HPDE6-E6E7 (cell line): Measurements from ENCODE around the gene SIGLEC5.

ENCODE experiments used
- DNase-seq: peaks from one replicate; pipeline ENCODE4 v3.0.0; 2011; ENCODE audit warnings: missing footprints; ENCODE audit errors: extremely low spot score

SIGLEC5 gene

DNA sequence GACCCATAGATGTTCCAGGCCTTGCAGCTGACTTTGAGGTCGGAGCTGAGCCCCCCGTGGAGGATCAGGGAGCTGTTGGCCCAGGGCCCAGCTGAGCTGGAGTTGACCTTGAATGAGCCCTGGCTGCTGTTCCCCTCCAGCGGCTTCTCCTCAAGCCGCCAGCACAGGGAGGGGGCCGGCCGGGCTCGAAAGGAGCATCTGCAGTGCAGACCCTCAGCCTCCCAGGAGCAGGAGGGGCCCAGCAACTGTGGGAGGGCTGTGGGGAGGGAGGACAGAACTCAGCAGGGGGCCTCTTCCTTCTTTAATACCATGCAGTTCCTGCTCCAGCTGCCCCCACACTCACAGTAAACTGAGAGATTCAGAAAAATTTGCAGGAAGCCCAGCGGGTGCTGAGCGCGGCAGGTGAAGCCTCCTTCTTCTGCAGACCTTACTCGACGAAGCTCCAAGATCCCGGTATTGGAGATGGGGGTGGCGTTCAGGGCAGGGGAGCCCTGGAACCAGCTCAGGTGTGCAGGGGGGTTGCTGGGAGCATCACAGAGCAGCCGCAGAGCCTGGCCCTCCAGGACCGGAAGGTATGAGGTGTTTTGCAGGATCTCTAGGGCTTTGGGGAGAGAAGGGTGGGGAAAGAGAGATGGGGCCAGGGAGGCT is 2.6 kb downstream of the SIGLEC5 start:
- DNase-seq = no peak

DNA sequence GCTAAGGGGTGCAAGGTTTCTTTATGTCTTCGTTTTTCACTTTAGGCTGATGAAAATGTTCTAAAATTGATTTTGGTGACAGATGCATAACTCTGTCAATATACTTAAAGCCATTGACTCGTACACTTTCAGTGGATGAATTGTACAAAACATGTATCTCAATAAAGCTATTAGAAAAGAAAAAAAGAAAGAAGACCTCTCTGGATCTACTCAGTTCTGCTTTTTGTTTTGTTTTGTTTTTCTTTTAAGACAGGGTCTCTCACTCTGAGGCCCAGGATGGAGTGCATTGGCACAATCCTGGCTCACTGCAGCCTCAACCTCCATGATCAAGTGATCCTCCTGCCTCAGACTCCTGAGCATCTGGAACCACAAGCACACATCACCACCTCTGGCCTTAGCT is 3.5 kb downstream of the SIGLEC5 start:
- no peak for DNase-seq

DNA sequence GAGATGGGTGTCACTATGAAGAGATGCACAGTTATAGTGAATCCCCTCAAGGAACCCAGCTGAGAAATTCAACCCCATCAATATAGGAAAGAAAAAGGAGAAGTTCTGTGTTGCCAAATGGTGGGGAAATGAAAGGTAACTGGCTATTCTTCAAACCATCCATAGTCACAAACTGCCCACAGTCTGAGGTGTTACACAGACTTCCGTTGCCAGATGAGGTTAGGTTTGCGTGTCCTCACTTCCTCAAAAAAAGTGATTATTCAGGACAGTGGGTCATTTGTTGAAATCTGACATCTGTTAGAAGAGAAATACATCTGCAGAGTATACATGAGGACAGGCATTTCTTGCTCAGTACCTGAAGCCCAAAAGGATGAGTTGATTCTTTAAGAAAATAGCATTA is 9.0 kb downstream of the SIGLEC5 start:
- DNase-seq = no peak

DNA sequence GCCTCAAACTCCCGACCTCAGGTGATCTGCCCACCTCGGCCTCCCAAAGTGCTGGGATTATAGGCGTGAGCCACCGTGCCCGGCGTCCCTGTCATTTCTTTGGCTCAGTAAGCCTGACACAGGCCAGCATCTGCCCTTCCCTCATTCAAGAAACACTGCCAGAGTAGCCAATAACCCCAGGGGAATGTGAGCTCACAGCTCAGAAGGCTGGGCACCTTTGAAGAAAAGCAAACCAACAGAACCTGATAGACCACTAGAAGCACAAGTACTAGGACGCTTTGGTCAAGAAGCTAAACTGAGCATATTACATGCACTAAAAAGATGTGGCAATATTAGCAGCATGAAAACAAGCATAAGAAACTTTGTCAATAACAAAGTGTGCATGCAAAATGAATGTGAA is 14.2 kb downstream of the SIGLEC5 start:
- DNase-seq = no peak

DNA sequence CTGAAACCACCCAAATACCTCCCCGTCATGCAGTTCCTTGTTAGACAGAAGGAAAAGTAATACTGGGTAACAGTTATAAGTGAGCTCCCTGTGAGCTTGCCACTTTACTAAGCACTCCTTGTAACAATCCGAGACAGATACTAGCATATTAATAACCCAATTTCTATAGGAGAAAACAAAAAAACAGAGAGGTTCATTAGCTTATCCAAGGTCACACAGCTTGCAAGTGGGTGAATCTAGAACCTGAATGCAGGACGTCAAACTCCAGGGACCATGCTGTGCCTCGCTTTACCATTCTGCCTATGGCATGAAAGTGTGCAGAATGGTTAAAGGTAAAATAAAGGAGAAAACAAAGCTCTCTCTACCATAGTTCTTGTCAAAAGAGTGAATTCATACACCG is 15.4 kb downstream of the SIGLEC5 start:
- DNase-seq = no peak

DNA sequence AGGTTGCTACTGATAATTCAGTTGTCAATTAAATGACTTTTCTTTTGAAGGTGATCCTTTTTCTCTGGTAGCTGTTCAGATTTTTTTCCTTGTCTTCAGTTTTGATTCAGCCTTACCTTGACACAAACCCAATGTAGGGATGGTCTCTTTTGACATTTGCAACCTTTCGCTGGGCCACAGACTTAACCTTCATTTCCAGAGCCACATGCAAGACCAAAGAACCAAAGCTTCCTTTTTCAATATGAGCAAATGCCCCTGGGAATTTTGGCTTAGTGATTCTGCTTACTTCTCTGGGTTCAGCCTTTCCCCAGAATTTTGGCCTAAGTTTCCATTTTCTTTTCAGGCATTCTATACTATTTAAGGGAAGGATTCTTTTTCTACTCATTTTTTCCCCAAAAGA is 19.6 kb downstream of the SIGLEC5 start:
- DNase-seq = no peak

DNA sequence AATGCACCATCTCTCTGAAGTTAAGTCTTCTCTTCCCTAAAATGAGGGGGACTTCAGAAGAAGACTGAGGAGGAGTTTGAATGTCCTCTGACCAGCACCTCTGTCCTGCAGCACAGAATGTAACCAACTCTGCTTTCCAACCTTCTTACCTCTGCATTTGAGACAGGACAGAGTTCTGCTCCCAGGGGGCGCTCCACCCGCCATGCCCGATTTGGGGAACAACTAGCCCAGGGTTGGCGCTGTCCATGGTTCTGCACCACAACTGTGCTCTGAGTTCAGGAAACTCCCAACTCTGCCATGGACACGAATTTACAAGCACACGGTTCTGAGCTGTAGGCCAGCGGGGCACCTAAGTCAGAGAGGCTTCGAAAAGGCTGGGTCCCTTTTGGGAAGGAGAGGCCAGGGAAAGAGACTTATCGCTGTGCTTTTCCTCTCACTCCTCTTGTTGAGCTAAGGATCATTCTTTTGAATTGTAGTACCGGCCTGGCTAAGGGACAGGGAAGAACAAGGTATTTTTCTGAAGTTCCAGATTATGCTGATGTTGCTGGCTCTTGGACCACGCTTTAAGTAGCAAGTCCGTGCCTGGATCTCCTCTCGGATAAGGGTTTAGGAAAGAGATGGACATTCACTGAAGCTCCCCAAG is 22.2 kb downstream of the SIGLEC5 start:
- peak; percentile 38 for DNase-seq

DNA sequence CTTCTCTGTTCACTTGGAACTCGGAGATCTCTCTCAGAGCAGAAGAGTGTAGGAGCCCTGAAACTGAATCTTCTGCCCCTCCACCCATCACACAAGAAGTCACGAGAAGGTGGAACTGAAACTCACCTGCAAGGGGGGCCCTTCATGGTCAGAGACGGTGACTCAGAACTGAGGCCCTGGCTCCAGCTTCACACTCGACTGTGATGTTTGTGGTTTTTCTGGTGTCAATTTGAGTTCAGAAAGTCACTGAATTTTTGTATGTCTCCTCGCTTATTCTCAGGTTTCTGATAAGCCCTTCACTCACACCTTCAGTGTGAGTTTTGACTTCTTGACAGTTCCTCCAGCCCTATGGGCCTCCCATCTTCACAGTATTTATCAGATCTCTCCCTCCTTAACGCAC is 23.1 kb downstream of the SIGLEC5 start:
- DNase-seq = no peak

DNA sequence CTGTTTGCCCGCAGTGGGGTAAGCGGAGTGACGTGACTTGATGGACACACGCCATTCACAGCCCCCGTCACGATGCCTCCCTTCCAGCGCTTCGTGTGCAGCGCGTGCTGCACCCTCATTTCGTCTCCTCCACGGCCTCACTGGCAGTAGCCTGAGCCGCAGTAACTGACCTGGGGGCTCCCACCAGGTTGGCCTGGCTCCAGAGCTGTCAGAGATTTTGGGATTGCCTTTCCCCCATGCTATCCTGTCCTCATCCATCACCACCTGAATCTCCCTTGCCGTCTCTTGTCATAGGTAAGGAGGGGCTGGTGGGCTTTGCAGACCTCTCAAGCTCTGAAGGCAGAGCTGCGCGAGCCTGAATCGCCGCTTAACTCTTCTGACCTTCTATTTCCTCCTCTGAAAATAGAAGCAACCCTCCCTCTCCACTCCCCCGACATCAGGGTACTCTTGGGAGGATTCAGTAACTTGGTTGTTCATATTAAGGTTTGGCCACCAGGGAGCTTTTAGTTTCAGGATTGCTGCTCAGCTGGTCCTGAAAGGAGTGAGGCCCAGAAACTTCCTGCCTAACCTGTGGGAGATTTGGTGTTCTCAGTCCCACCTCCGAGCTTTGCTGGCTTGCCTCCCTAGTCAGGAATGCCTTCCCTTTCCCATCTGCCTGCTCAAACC is 27.9 kb downstream of the SIGLEC5 start:
- no peak for DNase-seq

DNA sequence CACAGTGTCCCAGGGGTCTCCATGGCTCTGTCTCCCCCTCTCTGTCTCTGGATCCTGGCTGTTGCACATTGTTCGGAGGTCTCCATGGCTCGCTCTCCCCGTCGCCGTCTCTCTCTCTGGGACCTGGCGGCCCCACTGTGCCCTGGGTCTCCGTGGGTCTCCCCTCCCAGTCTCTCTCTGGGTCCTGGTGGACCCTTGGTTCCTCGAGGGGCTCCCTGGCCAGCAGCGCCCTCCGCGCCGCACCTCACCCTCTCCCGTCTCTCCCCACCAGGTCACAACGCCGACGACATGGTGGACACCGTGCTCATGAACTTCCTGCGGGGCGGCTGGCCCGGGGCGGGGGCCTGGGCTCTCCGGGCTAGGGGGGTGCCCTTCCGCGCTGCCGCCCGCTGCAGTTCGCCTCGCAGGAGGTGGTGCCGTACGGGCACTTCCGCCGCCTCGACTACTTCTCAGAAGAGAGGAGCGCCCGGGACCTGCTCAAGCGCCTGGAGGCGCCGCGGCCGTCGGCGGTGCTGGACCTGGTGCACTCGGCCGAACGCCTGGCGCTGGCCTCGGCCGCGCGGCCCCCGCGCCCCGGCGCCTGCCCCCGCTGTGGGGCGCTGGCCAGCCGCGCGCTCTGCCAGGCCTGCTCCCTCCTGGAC is 29.1 kb downstream of the SIGLEC5 start:
- DNase-seq = no peak

DNA sequence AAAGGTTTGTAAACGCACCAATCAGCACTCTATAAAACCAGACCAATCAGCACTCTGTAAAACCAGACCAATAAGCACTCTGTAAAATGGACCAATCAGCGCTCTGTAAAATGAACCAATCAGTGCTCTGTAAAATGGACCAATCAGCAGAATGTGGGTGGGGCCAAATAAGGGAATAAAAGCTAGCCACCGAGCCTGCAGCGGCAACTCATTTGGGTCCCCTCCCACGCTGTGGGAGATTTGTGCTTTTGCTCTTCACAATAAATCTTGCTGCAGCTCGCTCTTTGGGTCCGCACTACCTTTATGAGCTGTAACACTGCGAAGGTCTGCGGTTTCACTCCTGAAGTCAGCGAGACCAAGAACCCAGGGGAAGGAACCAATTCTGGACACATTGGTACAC is 31.1 kb downstream of the SIGLEC5 start:
- DNase-seq = no peak

DNA sequence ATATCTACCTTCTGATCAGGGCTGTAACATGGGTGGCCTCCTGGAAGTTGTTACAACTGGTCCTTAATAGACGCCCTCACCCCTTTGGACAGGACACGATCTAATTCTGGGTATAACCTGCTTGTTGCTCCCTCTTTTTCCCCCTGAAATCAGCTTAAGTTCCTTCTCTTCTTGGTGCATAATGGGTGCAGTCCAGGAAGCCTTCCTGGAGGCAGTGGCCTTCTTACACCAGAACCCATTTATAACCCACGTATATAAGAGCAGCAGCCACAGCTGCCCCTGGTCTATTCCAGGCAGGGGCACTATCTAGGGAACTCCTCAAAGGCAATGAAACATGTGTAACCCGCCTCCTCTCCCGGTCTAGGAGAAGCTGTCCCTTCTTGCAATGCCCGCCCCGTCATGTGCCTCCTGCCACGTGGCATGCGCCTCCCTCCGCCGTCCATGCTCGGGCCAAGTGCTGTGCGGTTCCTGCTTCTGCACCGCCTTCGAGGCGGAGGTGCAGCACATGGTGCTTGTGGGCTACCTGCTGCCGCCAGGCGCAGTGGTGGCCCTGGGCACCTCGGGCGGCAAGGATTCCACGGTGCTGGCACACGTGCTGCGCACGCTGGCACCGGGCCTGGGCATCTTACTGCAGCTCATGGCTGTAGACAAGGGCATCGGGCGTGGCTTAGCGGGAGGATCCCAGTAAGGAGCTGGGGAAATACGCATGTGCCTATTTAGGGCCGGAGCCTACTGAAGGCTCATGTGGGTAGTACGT is 31.9 kb downstream of the SIGLEC5 start:
- DNase-seq = no peak

DNA sequence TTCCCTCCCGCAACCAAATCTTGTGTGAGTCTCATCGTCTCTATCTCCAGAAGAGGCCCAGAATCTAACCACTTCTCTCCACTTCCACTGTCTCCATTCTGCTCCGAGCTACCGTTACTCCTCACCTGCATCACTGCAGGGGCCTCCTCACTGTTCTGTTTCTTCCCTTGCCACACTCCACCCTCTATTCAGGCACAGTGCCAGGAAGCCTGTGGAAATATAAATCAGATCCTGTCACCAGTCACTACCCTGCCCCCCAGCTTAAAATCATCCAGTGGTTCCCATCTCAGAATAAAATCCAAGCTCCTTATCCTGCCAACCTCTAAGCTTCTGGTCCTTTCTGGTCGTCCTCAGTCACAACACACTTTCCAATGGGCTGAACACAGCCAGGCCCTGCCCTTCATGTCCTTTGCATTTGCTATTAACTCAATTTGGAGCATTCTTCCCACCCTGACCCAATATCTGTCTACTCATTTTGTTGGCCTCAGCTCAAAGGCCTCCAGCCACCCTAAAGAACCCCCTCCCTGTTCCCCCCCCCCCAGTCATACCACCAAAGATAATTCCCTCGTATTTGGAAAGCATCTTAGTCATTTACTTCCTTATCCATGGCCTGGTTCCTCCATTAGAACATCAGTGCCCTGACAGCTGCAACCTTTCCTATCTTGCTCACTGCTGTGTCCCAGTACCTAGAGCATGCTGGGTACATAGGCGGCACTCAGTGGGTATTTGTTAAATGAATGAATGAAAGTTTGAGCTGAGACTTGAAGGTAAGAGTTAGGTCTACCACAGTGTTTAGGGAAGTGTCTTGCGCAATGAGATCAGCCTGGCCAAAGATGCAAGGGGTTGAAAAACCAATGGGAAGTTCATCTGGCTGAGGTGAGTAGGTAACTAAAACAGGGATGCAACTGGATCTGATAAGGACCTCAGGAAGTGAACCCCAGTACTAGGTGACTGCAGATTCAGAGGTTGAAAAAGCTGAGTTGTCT is 34.7 kb downstream of the SIGLEC5 start:
- DNase-seq = no peak

DNA sequence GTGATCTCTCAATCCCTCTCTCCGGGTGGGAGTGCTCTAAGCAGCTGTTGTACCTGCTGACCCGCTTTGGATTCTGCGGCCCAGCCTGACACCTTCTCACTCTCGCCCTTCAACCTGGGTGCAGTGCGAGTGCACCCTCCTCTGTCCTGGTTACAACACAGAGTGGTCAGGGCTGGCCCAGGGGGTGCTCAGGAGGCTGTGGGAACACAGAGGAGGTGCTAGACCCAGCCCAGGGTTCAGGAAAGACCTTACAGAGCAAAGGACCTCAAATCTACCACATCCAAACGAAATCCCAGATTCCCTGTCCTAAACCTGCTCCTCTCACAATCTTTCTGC is 35.5 kb downstream of the SIGLEC5 start:
- DNase-seq = no peak

DNA sequence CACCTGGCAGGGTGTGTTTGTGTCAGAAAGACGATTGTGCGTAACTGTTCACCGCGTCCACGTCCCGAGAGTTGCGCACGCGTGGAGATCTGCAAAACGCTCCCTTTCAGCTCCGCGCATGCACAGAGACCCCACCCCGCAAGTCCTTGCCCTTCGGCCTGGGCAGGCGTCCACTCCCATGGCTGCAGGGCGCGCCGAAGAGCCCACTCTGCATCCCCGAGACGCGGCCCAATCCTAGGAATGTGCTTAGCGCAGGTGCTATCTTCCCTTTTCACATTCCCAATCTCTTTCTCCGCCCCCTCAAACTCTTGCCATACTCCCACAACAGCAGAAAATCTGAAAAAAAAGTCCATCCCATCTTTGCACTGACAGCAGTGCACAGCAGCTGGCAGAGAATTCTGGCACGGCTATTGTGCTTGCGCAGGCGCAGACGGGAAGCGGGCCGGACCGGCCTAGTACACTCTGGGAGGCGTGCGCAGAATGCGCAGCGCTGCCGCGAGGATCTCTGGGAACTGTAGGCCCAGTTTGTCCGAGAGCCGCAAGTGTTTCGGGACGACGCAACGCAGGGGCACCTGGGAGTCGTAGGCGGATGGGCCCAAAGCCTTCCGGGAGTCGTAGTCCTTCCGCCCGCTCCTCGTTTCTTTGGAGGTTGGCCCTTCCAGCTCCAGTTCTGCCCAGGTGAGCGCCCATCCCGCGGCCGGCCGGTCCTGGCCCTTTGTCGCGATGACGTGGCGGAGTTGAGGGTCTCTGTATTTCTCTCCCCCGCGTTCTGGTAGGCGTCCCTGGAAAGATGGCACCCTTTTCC is 36.0 kb downstream of the SIGLEC5 start:
- DNase-seq = peak; percentile 98

DNA sequence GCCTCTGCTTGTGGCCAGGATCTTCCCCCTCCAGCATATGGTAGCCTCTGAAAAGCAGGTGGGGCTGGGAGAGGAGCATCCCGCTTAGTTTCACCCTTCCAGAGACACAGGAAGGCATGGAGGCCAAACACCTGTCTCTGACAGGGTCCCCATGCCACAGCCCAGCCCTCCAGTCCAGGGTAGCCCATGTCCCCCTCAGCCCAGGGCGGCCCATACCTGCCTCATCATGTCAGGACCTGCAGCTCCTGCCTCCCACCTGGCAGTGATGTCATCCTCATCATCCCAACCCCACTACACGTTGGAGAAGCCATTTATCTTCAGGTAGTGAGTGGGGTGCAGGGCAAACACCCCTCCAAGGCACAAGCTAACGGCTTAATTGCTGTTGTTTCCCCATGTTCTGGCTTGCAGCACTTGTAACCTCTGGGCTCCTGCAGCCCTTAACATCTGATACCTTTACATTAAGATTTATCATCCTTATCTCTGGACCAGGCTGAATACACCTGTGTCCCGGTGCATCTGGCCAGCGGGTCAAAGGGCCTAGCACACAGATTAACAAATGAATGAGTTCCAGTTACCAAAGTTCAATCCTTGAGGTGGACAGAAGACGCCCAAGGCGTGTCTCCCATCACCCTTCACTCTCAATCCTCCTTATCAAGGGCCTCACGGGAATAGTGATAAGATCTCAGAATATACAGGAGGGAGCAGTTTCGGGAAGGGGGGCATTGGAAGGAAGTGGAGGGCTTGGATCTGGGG is 36.9 kb downstream of the SIGLEC5 start:
- no peak for DNase-seq

DNA sequence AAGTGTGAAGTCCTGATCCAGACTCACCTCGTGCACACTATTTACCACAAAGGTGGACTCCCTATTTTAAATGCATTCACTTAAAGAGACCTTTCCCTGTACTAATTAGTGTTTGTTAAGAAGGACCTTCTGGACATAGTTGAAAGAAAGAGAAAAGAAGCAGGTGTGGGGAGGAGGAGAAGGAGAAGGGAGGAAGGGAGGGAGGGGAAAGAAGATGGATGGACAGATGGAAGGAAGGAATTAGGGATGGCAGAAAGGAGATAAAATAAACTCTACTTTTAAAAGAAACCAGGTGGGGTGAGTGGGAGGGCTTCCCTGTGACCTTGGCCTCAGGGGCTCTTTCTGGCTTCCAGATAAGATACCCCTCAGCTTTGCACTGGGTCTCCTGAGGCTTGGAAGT is 37.7 kb downstream of the SIGLEC5 start:
- DNase-seq = no peak

DNA sequence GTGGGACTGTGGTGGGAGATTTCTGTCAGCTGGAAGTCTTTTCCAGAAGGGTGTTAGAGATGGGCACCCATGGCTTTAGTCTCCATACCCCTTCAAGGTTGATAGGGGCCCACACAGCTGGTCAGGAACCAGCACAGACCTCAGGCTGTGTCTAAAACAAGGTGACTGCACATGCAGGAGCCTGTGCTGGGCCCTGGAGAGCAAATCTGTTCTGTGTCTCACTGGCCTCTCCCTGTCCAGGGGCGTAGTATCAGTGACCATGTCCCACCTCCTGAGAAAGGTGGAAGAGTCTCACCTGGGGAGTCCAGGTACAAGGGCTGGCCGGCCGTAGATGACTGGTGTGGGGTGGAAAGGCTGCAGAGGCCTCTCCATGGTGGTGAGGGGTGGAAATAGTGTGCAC is 39.8 kb downstream of the SIGLEC5 start:
- DNase-seq = no peak

DNA sequence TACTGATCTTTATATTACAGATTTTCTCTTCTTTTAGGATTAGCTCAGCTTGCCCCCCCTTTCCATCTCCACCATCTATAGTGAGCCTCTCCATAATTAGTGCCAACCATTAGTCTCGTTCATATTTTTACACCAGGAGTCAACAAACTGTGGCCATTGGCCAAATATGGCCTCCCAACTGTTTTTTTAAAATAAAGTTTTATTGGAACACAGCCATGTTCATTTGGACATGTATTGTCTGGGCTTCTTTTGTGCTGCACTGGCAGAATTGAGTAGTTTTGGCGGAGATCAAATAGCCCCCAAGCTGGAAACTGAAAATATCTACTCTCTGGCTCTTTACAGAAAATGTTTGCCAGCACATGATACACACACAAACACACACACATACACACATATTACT is 40.7 kb downstream of the SIGLEC5 start:
- no peak for DNase-seq
